ENCODE results near the gene DRAM2. TPM values are rescaled to one million over a fixed set of nuclear protein-coding genes. Genes with fewer than 3 reads are reported as not detected.

DRAM2 gene
- total RNA-seq (2022; extraction: Qiagen RNA extraction): 16.8 to 21.4 TPM (median 20.0 TPM) in 5 replicates

GRCh38 chr1:111139956-111140679 lies at the start of gene DRAM2, which contains the start of gene CEPT1:
DRAM2 (minus strand) TSS chr1:111140093; CDS start chr1:111131554, 8,539 bp downstream.
CEPT1 (plus strand) TSS chr1:111140223; CDS start chr1:111147715, 7,492 bp downstream.

Other genes with a start within 250 kb of the DRAM2 start
- gene LRIF1, start 176.2 kb downstream of the DRAM2 start, total RNA-seq (2022; extraction: Qiagen RNA extraction): 15.8 to 17.8 TPM (median 16.5 TPM) in 5 replicates
- gene CEPT1, start 130 bp upstream of the DRAM2 start, total RNA-seq (2022; extraction: Qiagen RNA extraction): 10.3 to 12.5 TPM (median 11.5 TPM) in 5 replicates
- gene DENND2D, start 60.6 kb upstream of the DRAM2 start, total RNA-seq (2022; extraction: Qiagen RNA extraction): 0.98 to 1.7 TPM (median 1.1 TPM) in 5 replicates
- gene CHI3L2, start 87.6 kb upstream of the DRAM2 start, total RNA-seq (2022; extraction: Qiagen RNA extraction): 0.14 to 0.72 TPM (median 0.33 TPM) in 5 replicates
- gene CHIA, start 150.8 kb upstream of the DRAM2 start, total RNA-seq (2022; extraction: Qiagen RNA extraction): not detected in 5 replicates